Frontal cortex (tissue), 4 donors: ENCODE data around the gene ZNF547. TPM values are rescaled to one million over a fixed set of nuclear protein-coding genes. Genes with fewer than 3 reads are reported as not detected.

Experiments
- DNase-seq, 2 donors: peaks; one replicate each; pipeline ENCODE4 v3.0.0; 2012; ENCODE audit warnings: low spot score in 2 of 2
- FAIRE-seq: peaks from 2 replicates; lab custom pipeline; 2012; peaks lifted over from hg19 to GRCh38; lab: Jason Lieb, UNC
- total RNA-seq: library from RNA; depleted of rRNA; stranded (reverse); fragments of >200 nt; gene quantifications from one replicate; pipeline ENCODE4 v1.2.3, GENCODE V29; 2014
- donor health status: control.
- donor health status: control.
- donor health status: control.

The ZNF547 gene
- 13.5 TPM for total RNA-seq

DNA sequence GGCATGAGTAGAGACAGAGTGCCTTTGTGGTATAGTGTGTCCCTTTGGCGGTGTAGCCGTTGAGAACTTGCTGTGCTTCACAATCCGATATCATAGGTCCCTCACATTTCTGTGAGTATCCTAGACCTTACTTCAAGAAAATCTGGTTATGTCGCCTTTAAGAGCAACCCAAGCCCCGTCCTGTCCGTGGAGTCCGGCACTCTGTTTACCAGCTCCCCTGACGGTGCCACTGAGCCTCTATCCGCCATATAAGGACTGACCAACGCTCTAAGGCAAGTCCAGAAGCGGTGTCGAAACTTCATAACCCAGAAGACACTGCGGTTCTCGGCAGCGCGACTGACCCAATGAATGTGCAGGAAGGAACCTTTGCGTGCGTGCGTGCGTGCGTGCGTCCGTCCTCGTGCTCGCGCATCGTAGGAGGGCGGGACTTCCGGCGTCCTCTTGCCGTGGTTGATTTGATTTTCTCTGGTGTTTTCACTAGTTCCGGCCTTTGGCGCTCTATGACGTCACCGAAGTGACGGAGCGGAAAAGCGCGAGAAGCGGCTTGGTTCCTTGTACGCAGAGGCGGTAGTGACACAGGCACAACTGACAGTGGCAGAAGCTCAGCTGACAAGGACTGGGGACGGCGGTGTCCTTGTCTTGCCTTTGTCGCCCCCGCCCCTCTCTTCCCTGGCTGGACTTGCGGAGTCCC is at the start of gene ZNF547, which contains the start of gene TRAPPC2B:
Gene ZNF547, plus strand, starts transcription at position 555 of the 691 bp plus-strand sequence. CDS start 5,005 bp downstream, outside the sequence.
Gene TRAPPC2B, plus strand, starts transcription at position 555 of the 691 bp plus-strand sequence. CDS start 1,283 bp downstream, outside the sequence.
- peak; percentile 74 to 96 for DNase-seq
- peak; percentile 95 for FAIRE-seq

- DNase-seq (no peak), FAIRE-seq (no peak)
These were observed 49.2 kb upstream of the ZNF547 start for GRCh38 chr19:57314146-57314545.

DNA sequence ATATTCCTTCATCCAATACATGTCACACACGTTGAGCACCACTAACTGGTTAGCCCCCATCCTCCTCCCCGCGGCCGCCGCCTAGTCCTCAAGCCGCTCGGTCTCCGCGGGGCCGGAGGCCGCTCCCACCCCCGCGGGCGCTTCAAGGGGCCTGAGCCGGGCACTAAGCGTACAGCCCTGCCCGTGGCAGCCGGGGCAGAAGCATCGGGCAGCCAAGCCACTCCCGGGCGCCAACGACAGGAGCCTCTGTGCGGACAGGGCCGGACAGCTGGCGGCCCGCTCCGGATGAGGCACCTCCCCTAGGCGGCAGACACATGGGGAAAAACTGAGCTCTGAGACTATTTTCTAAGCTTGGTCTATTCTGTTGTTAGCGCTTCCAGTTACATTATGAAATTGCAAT is 45.8 kb upstream of the ZNF547 start:
- FAIRE-seq = no peak
- peak in 1 of 2 donors; percentile 26 for DNase-seq

GRCh38 chr19:57319869-57320179 is 43.5 kb upstream of the ZNF547 start:
- DNase-seq = no peak
- FAIRE-seq = no peak

DNA sequence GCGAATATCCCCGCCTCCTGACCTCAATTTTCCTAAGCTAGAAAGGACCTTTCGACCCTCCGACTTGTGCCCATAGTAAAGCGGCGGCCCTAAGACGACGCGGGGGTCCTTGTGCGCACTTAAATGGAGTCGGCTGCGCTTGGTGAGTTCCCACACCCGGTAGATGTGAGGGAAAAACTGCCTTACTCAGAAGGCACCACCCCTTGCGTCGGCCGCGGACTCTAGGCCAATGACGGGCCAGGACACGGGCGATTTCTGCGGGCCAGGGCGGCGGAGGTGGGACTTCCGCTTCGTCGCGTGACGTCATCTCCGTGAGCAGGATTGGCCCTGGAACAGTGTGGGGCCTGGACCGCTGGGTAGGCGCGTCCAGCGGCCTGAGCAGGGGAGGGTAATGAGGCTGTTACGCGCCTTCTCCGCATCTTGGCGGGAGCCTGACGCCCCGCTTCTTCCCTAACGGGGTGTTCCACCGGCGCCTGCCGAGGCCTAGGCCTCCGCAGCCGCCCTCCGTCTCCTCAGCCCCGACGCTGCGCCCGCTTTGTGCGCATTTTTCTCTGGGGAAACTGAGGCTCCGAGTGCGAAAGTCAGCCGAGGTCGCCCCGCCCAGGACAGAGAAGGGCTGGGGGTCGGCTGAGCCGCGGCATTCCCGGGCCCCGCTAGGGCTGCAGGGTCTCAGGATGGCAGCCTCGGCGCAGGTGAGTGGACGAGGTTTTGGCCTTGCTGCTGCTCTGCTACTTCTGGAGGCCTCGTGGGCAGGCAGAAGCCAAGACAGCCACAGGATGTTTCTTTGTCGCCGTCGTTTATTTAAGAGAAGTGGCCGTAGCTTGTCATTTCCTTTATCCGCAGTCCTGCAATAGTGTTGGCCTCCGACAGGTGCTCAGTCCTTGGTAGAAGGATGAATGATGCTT is 42.9 kb upstream of the ZNF547 start, which contains the start of gene ZNF543:
Gene ZNF543, plus strand, starts transcription at position 293 of the 905 bp plus-strand sequence. Its CDS starts 382 bp downstream, at position 675.
- FAIRE-seq = peak; percentile 44
- peak; percentile 94 to 99 for DNase-seq

GRCh38 chr19:57321116-57321515 is 42.2 kb upstream of the ZNF547 start:
- DNase-seq = no peak
- no peak for FAIRE-seq

GRCh38 chr19:57321751-57322150 is 41.6 kb upstream of the ZNF547 start:
- FAIRE-seq = no peak

GRCh38 chr19:57324992-57325391 is 38.4 kb upstream of the ZNF547 start:
- DNase-seq (no peak), FAIRE-seq (no peak)

More at GRCh38 chr19:57321751-57322150, 41.6 kb upstream of the ZNF547 start:
- DNase-seq = no peak

DNA sequence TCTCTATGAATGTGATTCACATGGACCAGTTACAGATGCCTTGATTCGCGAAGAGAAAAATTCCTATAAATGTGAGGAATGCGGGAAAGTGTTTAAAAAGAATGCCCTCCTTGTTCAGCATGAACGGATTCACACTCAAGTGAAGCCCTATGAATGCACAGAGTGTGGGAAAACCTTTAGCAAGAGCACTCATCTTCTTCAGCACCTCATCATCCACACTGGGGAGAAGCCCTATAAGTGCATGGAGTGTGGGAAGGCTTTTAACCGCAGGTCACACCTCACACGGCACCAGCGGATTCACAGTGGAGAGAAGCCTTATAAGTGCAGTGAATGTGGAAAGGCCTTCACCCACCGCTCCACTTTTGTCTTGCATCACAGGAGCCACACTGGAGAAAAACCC is 35.4 kb upstream of the ZNF547 start:
- no peak for DNase-seq
- FAIRE-seq = no peak

DNA sequence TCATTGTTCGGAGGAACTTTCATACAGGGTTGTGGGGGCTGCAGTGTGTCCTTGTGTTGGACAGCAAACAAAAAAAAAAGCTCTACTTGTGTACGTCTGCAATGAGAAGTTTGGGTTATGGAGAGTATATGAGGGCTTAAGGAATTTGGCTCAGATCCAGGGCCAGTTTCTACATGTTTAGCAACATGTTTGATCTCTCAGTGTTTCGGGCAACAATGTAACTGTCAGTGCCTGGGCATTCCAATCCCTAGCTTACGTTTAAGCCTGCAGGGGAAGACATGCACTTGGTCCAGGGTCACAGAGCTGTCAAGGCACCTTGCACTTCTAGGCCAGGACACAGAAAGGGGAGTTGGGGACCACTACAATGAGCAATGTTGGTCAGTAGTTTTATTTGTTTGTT is 29.2 kb upstream of the ZNF547 start:
- DNase-seq = no peak
- no peak for FAIRE-seq

- FAIRE-seq (no peak), DNase-seq (no peak)
These were observed 24.5 kb upstream of the ZNF547 start for GRCh38 chr19:57338877-57339276.

DNA sequence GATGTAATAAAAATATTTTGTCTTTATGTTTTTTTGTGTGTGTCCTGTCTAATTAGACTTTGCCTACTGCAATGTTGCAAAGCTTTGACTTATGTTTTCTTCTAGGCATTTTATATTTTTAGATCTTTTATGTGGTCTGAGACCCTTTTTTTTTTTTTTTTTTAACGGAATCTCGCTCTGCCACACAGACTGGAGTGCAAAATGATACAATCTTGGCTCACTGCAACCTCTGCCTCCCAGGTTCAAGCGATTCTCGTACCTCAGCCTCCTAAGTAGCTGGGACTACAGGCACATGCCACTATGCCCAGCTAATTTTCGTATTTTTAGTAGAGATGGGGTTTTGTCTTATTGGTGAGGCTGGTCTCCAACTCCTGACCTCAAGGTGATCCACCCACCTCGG is 20.8 kb upstream of the ZNF547 start:
- FAIRE-seq (no peak), DNase-seq (no peak)

- DNase-seq (no peak), FAIRE-seq (no peak)
These were observed 15.2 kb upstream of the ZNF547 start for GRCh38 chr19:57348136-57348535.

GRCh38 chr19:57350877-57351805 is 12.2 kb upstream of the ZNF547 start, which contains the start of gene ZNF304:
TSS of gene ZNF304 (plus strand) at chr19:57351271. CDS start at chr19:57351665, 394 bp downstream.
- DNase-seq = peak; percentile 76 to 92
- FAIRE-seq = peak; percentile 13

DNA sequence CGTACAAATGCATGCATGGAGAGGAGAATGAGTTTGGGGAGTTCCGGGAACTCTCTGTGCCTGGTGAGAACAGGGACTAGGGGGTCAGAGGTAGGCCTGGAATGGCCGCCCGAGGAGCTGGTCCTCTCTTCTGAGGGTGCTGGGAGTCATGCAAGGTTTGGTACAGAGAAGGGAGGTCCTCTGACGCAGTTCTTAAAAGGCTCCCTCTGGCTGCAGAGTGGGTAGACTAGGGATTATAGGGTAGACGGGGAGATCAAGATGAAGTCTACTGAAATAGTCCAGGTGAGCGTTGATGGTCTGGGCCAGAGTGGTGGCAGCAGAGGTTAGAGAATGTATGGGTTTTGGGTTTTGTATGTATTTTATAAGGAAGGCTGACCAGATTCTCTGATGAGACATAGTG is 11.5 kb upstream of the ZNF547 start:
- FAIRE-seq = no peak

DNA sequence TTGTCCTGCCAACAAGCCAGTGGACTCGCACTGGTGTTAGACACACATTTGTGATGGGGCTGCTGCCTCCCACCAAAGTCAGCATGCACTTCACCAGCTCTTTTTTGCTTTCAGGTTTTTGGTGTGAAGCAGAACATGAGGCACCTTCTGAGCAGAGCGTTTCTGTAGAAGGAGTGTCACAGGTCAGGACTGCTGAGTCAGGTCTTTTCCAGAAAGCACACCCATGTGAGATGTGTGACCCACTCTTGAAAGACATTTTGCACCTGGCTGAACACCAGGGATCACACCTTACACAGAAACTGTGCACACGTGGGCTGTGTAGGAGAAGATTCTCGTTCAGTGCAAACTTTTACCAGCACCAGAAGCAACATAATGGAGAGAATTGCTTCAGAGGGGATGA is 7.4 kb upstream of the ZNF547 start:
- FAIRE-seq = no peak

More for the DNA sequence above, 11.5 kb upstream of the ZNF547 start:
- no peak for DNase-seq

DNA sequence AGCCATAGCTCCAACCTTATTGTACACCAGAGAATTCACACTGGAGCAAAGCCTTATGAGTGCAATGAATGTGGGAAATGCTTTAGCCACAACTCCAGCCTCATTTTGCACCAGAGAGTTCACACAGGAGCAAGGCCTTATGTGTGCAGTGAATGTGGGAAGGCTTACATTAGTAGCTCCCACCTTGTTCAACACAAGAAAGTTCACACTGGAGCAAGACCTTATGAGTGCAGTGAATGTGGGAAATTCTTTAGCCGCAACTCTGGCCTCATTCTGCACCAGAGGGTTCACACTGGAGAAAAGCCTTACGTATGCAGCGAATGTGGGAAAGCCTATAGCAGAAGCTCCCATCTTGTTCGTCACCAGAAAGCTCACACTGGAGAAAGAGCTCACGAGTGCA is 5.9 kb upstream of the ZNF547 start:
- no peak for DNase-seq
- no peak for FAIRE-seq

More for the DNA sequence above, 7.4 kb upstream of the ZNF547 start:
- DNase-seq = no peak

- DNase-seq (no peak), FAIRE-seq (no peak)
These were observed 4.1 kb upstream of the ZNF547 start for GRCh38 chr19:57359300-57359699.

DNA sequence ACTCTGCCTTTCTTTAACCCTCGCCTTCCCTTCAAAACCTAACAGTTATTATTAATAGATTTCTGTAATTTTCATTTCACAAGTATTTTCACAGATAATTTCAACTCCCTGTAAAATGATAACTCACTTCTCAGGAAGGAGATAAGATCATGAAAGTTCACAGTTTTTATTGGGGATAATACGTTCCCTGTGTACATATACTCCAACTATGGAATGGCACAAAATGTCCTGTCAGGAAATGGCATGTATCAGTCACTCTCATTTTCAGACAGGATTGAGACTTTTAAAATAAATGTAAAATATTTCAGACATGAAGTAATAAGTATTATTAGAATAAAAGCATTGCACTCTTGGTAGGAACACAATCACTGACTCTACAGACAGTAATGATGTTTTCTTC is 932 bp upstream of the ZNF547 start:
- no peak for DNase-seq
- FAIRE-seq = no peak
